ENCODE measurements around the gene EXOC6. TPM values are rescaled to one million over a fixed set of nuclear protein-coding genes. Genes with fewer than 3 reads are reported as not detected.

EXOC6 gene
- total RNA-seq, 1 donor from 2014 or later = 9.1 TPM

DNA sequence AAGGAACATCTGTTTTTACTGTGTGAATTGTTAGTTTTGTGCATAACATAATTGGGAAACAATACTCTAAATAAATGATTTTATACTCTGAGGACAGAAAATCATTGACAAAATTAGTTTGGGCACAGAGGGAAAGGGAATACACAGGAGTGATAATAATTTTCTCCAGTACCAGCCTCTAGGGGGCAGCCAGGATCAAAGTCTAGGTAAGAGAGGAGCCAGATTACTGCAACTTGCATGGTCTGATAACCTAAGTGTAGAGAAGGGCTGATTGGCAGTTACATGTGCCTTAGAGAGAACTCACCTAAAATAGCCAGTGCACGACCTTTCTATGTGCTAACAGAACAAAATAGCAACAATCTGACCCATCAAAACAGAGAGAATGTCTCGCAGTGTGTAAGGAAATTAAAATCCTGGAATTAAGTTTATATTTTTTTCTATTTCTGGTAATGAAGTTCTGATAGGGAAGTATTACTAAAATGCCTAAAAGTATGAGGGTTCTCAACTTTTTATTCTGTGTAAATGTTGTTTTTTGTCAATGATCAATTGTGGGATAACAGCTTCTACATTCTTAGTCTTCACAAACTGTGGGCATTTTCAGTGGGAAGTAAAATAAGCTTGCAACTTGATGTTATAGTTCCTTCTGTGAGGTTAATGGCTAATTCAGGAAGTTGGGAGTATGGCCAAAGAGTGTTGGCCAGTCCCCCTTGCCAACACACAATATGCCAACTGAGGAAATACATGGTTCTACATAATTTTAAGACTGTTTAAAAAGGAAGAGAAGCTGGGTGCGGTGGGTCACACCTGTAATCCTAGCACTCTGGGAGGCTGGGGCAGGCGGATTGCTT, 66.4 kb downstream of the EXOC6 start:
- TF ChIP-seq CTCF (IDR thresholded peaks at IDR 0.05; ENCODE audit: partially characterized antibody, unreplicated experiment) = peak; percentile 79
- no peak overlapping the region for H3K27ac Mint-ChIP-seq (ENCODE audit: unreplicated experiment)
- no peaks in the 10 kb centered on the region for H3K36me3 Mint-ChIP-seq (ENCODE audit: unreplicated experiment)
- H3K4me1 Mint-ChIP-seq (ENCODE audit: low read depth, unreplicated experiment) = no peaks in the 10 kb centered on the region
- H3K27me3 Mint-ChIP-seq (ENCODE audit: unreplicated experiment) = no peaks in the 10 kb centered on the region
- H3K9me3 Mint-ChIP-seq (ENCODE audit: unreplicated experiment) = no peaks in the 10 kb centered on the region
- no peak overlapping the region for H3K4me3 Mint-ChIP-seq (ENCODE audit: unreplicated experiment)
- DNase-seq = peak; percentile 66

- no peak for DNase-seq
- H3K4me1 Mint-ChIP-seq (ENCODE audit: low read depth, unreplicated experiment) = no peaks in the 10 kb centered on the region
- no peak overlapping the region for H3K4me3 Mint-ChIP-seq (ENCODE audit: unreplicated experiment)
- no peaks in the 10 kb centered on the region for H3K9me3 Mint-ChIP-seq (ENCODE audit: unreplicated experiment)
- no peak overlapping the region for H3K27ac Mint-ChIP-seq (ENCODE audit: unreplicated experiment)
- no peaks in the 10 kb centered on the region for H3K36me3 Mint-ChIP-seq (ENCODE audit: unreplicated experiment)
- no peak for TF ChIP-seq CTCF (IDR thresholded peaks at IDR 0.05; ENCODE audit: partially characterized antibody, unreplicated experiment)
- no peaks in the 10 kb centered on the region for H3K27me3 Mint-ChIP-seq (ENCODE audit: unreplicated experiment)
These were observed 67.6 kb downstream of the EXOC6 start for GRCh38 chr10:92915892-92916291.

GRCh38 chr10:92916433-92916832, 68.1 kb downstream of the EXOC6 start:
- H3K4me1 Mint-ChIP-seq (ENCODE audit: low read depth, unreplicated experiment) = no peaks in the 10 kb centered on the region
- H3K36me3 Mint-ChIP-seq (ENCODE audit: unreplicated experiment) = no peaks in the 10 kb centered on the region
- no peak overlapping the region for H3K4me3 Mint-ChIP-seq (ENCODE audit: unreplicated experiment)
- DNase-seq = no peak
- TF ChIP-seq CTCF (IDR thresholded peaks at IDR 0.05; ENCODE audit: partially characterized antibody, unreplicated experiment) = no peak
- H3K27me3 Mint-ChIP-seq (ENCODE audit: unreplicated experiment) = no peaks in the 10 kb centered on the region
- no peak overlapping the region for H3K27ac Mint-ChIP-seq (ENCODE audit: unreplicated experiment)
- H3K9me3 Mint-ChIP-seq (ENCODE audit: unreplicated experiment) = no peaks in the 10 kb centered on the region

GRCh38 chr10:92918603-92919002, 70.3 kb downstream of the EXOC6 start:
- H3K36me3 Mint-ChIP-seq (ENCODE audit: unreplicated experiment) = no peaks in the 10 kb centered on the region
- no peak for DNase-seq
- no peak overlapping the region for H3K4me3 Mint-ChIP-seq (ENCODE audit: unreplicated experiment)
- no peaks in the 10 kb centered on the region for H3K4me1 Mint-ChIP-seq (ENCODE audit: low read depth, unreplicated experiment)
- H3K27ac Mint-ChIP-seq (ENCODE audit: unreplicated experiment) = no peak overlapping the region
- no peaks in the 10 kb centered on the region for H3K27me3 Mint-ChIP-seq (ENCODE audit: unreplicated experiment)
- TF ChIP-seq CTCF (IDR thresholded peaks at IDR 0.05; ENCODE audit: partially characterized antibody, unreplicated experiment) = no peak
- no peaks in the 10 kb centered on the region for H3K9me3 Mint-ChIP-seq (ENCODE audit: unreplicated experiment)

- H3K9me3 Mint-ChIP-seq (ENCODE audit: unreplicated experiment) = no peaks in the 10 kb centered on the region
- no peak for TF ChIP-seq CTCF (IDR thresholded peaks at IDR 0.05; ENCODE audit: partially characterized antibody, unreplicated experiment)
- H3K36me3 Mint-ChIP-seq (ENCODE audit: unreplicated experiment) = no peaks in the 10 kb centered on the region
- H3K27me3 Mint-ChIP-seq (ENCODE audit: unreplicated experiment) = no peaks in the 10 kb centered on the region
- no peaks in the 10 kb centered on the region for H3K4me1 Mint-ChIP-seq (ENCODE audit: low read depth, unreplicated experiment)
- H3K4me3 Mint-ChIP-seq (ENCODE audit: unreplicated experiment) = no peak overlapping the region
- DNase-seq = no peak
- no peak overlapping the region for H3K27ac Mint-ChIP-seq (ENCODE audit: unreplicated experiment)
These were observed 72.5 kb downstream of the EXOC6 start for GRCh38 chr10:92920866-92921265.

All from glutamatergic neuron (in vitro differentiated cells).